ENCODE measurements around the gene COBL.

DNA sequence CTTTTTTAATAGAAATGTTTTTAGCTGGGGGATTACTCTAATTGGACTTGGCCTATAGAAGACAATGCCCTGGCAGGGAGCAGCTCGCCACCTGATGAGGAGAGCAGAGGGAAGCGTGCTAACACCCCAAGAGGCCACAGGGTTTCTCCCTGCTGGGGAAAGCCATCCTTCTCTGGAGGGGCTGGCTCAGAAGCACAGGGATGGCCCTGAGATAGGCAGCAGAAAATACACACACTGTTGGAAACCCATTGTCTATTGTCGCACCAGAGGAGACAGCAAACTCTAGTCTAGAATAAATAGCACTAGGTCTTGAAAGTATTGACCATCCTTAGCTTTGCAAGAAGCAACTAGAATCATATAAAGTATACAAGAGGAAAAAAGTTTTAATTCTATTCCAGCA lies 5.4 kb downstream of the COBL start:
- TF ChIP-seq, protein P1, sequence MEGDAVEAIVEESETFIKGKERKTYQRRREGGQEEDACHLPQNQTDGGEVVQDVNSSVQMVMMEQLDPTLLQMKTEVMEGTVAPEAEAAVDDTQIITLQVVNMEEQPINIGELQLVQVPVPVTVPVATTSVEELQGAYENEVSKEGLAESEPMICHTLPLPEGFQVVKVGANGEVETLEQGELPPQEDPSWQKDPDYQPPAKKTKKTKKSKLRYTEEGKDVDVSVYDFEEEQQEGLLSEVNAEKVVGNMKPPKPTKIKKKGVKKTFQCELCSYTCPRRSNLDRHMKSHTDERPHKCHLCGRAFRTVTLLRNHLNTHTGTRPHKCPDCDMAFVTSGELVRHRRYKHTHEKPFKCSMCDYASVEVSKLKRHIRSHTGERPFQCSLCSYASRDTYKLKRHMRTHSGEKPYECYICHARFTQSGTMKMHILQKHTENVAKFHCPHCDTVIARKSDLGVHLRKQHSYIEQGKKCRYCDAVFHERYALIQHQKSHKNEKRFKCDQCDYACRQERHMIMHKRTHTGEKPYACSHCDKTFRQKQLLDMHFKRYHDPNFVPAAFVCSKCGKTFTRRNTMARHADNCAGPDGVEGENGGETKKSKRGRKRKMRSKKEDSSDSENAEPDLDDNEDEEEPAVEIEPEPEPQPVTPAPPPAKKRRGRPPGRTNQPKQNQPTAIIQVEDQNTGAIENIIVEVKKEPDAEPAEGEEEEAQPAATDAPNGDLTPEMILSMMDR (IDR thresholded peaks at IDR 0.05) = no peak
- no peak for TF ChIP-seq EZH2phosphoT487 (IDR thresholded peaks at IDR 0.05)
